SK-N-SH (cell line): ENCODE measurements around the gene POLG2. TPM values are rescaled to one million over a fixed set of nuclear protein-coding genes. Genes with fewer than 3 reads are reported as not detected.

Source experiments
- CTCF ChIA-PET: fragments of 300-600, 350-600 bp; formaldehyde crosslinking; extraction: SDS; loops from one replicate; lab custom pipeline; 2021; lab: Yijun Ruan, JAX
- POLR2A ChIA-PET: fragments of 350-600 bp; sonication (Branson Sonifier 250); formaldehyde crosslinking; extraction: SDS; loops from one replicate; lab custom pipeline; 2020; ENCODE audit warnings: antibody characterized with exemption, inconsistent platforms; lab: Yijun Ruan, JAX
- DNase-seq: peaks from one replicate; pipeline ENCODE4 v3.0.0; 2012
- H2AFZ ChIP-seq: fragments of 200-600 bp; sonication (generic); 2 replicates; pipeline ENCODE4 v1.8.1; 2016; ENCODE audit warnings: antibody characterized with exemption, mild to moderate bottlenecking, low read depth
- H3F3A ChIP-seq: fragments of 200-600 bp; sonication (generic); replicated peaks from 2 replicates; pipeline ENCODE3; 2016; ENCODE audit warnings: antibody characterized with exemption, mild to moderate bottlenecking; ENCODE audit not compliant: insufficient read depth
- H3K27ac ChIP-seq, 2 experiments: fragments of 200-500 bp in 1 of 2; fragments of 200-600 bp in 1 of 2; sonication (Bioruptor generic) in 1 of 2; sonication (generic), shearing (Covaris generic) in 1 of 2; 2 replicates each; pipeline versions ENCODE4 v1.5.1 to v1.6.1; 2014 to 2016; ENCODE audit warnings: low read depth in 2 of 2, inconsistent platforms in 1 of 2, low read length in 1 of 2, mild to moderate bottlenecking in 1 of 2, mixed read lengths in 1 of 2
- H3K27me3 ChIP-seq: fragments of 200-600 bp; sonication (generic), shearing (Covaris generic); 2 replicates; pipeline ENCODE4 v1.6.1; 2016; ENCODE audit warnings: mixed run types; ENCODE audit not compliant: insufficient read depth
- H3K36me3 ChIP-seq, 2 experiments: fragments of 200-500 bp in 1 of 2; fragments of 200-600 bp in 1 of 2; sonication (Bioruptor generic) in 1 of 2; sonication (generic) in 1 of 2; replicated peaks in 1 of 2; 2 replicates each; pipeline versions ENCODE3 to v1.5.1; 2014 to 2016; ENCODE audit warnings: low read length in 1 of 2, mild to moderate bottlenecking in 1 of 2; ENCODE audit not compliant: insufficient read depth in 2 of 2, control insufficient read depth in 1 of 2
- H3K4me1 ChIP-seq, 2 experiments: fragments of 200-500 bp in 1 of 2; fragments of 200-600 bp in 1 of 2; sonication (Bioruptor generic) in 1 of 2; sonication (generic), shearing (Covaris generic) in 1 of 2; 2 replicates each; pipeline versions ENCODE4 v1.5.1 to v1.6.1; 2014 to 2016; ENCODE audit warnings: low read depth in 1 of 2, low read length in 1 of 2, mixed run types in 1 of 2; ENCODE audit not compliant: insufficient read depth in 2 of 2, control insufficient read depth in 1 of 2
- H3K4me2 ChIP-seq: fragments of 200-600 bp; sonication (generic), shearing (Covaris generic); 2 replicates; pipeline ENCODE4 v1.6.1; 2017; ENCODE audit warnings: mixed run types
- H3K4me3 ChIP-seq, 2 experiments: fragments of 200-500 bp in 1 of 2; fragments of 200-600 bp in 1 of 2; sonication (Bioruptor generic) in 1 of 2; sonication (generic), shearing (Covaris generic) in 1 of 2; 2 replicates each; pipeline versions ENCODE4 v1.5.1 to v1.8.1; 2014 to 2016; ENCODE audit warnings: low read depth in 2 of 2, inconsistent platforms in 1 of 2, low read length in 1 of 2, mild to moderate bottlenecking in 1 of 2, mixed read lengths in 1 of 2, moderate library complexity in 1 of 2
- H3K79me2 ChIP-seq: fragments of 200-600 bp; sonication (generic); 2 replicates; pipeline ENCODE4 v1.8.1; 2017; ENCODE audit warnings: mild to moderate bottlenecking; ENCODE audit not compliant: insufficient read depth
- H3K9ac ChIP-seq: fragments of 200-600 bp; sonication (generic); 2 replicates; pipeline ENCODE4 v1.6.1; 2017; ENCODE audit warnings: mixed run types
- H3K9me2 ChIP-seq: fragments of 200-600 bp; sonication (generic); 2 replicates; pipeline ENCODE4 v1.6.1; 2017; ENCODE audit warnings: mixed run types
- H3K9me3 ChIP-seq: fragments of 200-600 bp; sonication (generic); 2 replicates; pipeline ENCODE4 v1.6.1; 2017; ENCODE audit warnings: mixed run types, mild to moderate bottlenecking, moderate library complexity
- H4K20me1 ChIP-seq: fragments of 200-600 bp; sonication (generic); 2 replicates; pipeline ENCODE4 v1.6.1; 2017; ENCODE audit warnings: mild to moderate bottlenecking, mixed run types; ENCODE audit not compliant: insufficient read depth
- CTCF ChIP-seq: fragments of 200-600 bp; sonication (generic); IDR thresholded peaks from 2 replicates; pipeline ENCODE4 v1.6.1; 2017; ENCODE audit warnings: antibody characterized with exemption, mild to moderate bottlenecking, moderate library complexity
- EP300 ChIP-seq, 2 experiments: IDR thresholded peaks; 2 replicates each; pipeline versions ENCODE4 v1.4.0 to v1.6.1; 2012; ENCODE audit warnings: borderline replicate concordance in 1 of 2, low read depth in 1 of 2, low read length in 1 of 2
- FOSL2 ChIP-seq: IDR thresholded peaks from 2 replicates; pipeline ENCODE4 v1.4.0; 2012; ENCODE audit warnings: low read depth, mild to moderate bottlenecking, moderate library complexity, borderline replicate concordance
- FOXJ3 ChIP-seq: sonication (generic); formaldehyde crosslinking; IDR thresholded peaks from 2 replicates; pipeline ENCODE4 v1.5.1; 2020; ENCODE audit warnings: mild to moderate bottlenecking, missing genetic modification reagents
- GABPA ChIP-seq: IDR thresholded peaks from 2 replicates; pipeline ENCODE4 v1.4.0; 2012; ENCODE audit warnings: low read depth, mild to moderate bottlenecking
- IRF3 ChIP-seq: fragments of 150-350 bp; IDR thresholded peaks from 2 replicates; pipeline ENCODE4 v1.6.1; 2016; ENCODE audit warnings: mild to moderate bottlenecking, low read depth, low read length
- JUND ChIP-seq: IDR thresholded peaks from 2 replicates; pipeline ENCODE4 v1.4.0; 2012
- MAX ChIP-seq: IDR thresholded peaks from 2 replicates; pipeline ENCODE4 v1.4.0; 2012; ENCODE audit warnings: low read depth
- NFIC ChIP-seq: IDR thresholded peaks from 2 replicates; pipeline ENCODE4 v1.4.0; 2012; ENCODE audit warnings: borderline replicate concordance
- PBX3 ChIP-seq: IDR thresholded peaks from 2 replicates; pipeline ENCODE4; 2012
- POLR2AphosphoS5 ChIP-seq: IDR thresholded peaks from 2 replicates; pipeline ENCODE4 v1.6.1; 2012; ENCODE audit warnings: low read depth, low read length
- RCOR1 ChIP-seq: fragments of 150-350 bp; IDR thresholded peaks from 2 replicates; pipeline ENCODE4 v1.6.1; 2017; ENCODE audit warnings: antibody characterized with exemption, low read length
- SIN3A ChIP-seq: IDR thresholded peaks from 2 replicates; pipeline ENCODE4 v1.6.1; 2012; ENCODE audit warnings: low read depth, mild to moderate bottlenecking, low read length, moderate library complexity, borderline replicate concordance
- SMC3 ChIP-seq: IDR thresholded peaks from 2 replicates; pipeline ENCODE4 v1.6.1; 2012; ENCODE audit warnings: low read depth, low read length, improper control_type of control experiment
- TAF1 ChIP-seq: IDR thresholded peaks from 2 replicates; pipeline ENCODE4 v1.6.1; 2012; ENCODE audit warnings: low read depth, mild to moderate bottlenecking, low read length, moderate library complexity, borderline replicate concordance
- USF2 ChIP-seq: fragments of 150-350 bp; IDR thresholded peaks from 2 replicates; pipeline ENCODE4 v1.6.1; 2017; ENCODE audit warnings: antibody characterized with exemption, low read length, low read depth, borderline replicate concordance
- ZBTB33 ChIP-seq: IDR thresholded peaks from 2 replicates; pipeline ENCODE4 v1.4.0; 2012; ENCODE audit warnings: low read depth, borderline replicate concordance
- WGBS: methylation state at CpG from one replicate; pipeline ENCODE4 v1.1.6; 2017; ENCODE audit warnings: low lambda C conversion rate; 5-methylcytosine and 5-hydroxymethylcytosine counted together
- polyA plus RNA-seq, 3 experiments: library from polyadenylated mRNA; depleted of rRNA; stranded (reverse); fragments of >200 nt; gene quantifications; 2 replicates each; pipeline ENCODE4 v1.2.3, GENCODE V29; 2012

Gene POLG2
- polyA plus RNA-seq, 1 of the 3 experiments (the other 2 are of a cell fraction), result 18.0 TPM

- CTCF ChIA-PET, result interaction anchor here (1.1 to 6.7 kb wide), 4 partner anchors 9 to 68 kb away, joined by 3 to 76 read pairs (median 33); partner anchors contain the start of genes CEP95 and DDX5
- no peaks in the 10 kb centered on the region for H3F3A ChIP-seq
- 94% methylated on average over 2 of the region's 2 CpGs for WGBS
- no peaks in the 10 kb centered on the region for H3K27me3 ChIP-seq
- no peak overlapping the region for H3K27ac ChIP-seq
- H4K20me1 ChIP-seq, result no peaks in the 10 kb centered on the region
- H3K79me2 ChIP-seq, result peaks cover 13% of the 10 kb centered on the region; the same call in 1 of the 2 replicates
- no peaks in the 10 kb centered on the region for H3K9me2 ChIP-seq
- H3K9ac ChIP-seq, result no peak overlapping the region
- DNase-seq, result no peak
- POLR2A ChIA-PET, result interaction anchor here (1.2 kb wide), 1 partner anchor 8 kb away, joined by 3 read pairs; the partner anchor contains the start of gene POLG2
- no peak overlapping the region for H3K4me2 ChIP-seq
- H3K9me3 ChIP-seq, result no peaks in the 10 kb centered on the region
- H3K36me3 ChIP-seq, result peaks cover 61 to 80% of the 10 kb centered on the region in 2 experiments
- no peak for TF ChIP-seq ZBTB33
- no peak for TF ChIP-seq NFIC
- no peak for TF ChIP-seq FOSL2
- no peak for TF ChIP-seq PBX3
- TF ChIP-seq EP300 (IDR thresholded peaks at IDR 0.05; ENCODE audit: borderline replicate concordance in 1 of 2, low read depth in 1 of 2, low read length in 1 of 2), result no peak
- TF ChIP-seq POLR2AphosphoS5, result no peak
- no peak for TF ChIP-seq JUND
- no peak for TF ChIP-seq SMC3
- no peak for TF ChIP-seq MAX
- no peak for TF ChIP-seq CTCF
- TF ChIP-seq USF2, result no peak
- TF ChIP-seq IRF3, result no peak
- TF ChIP-seq SIN3A, result no peak
- TF ChIP-seq GABPA, result no peak
- no peak for TF ChIP-seq FOXJ3 (CRISPR knock-in tag)
- TF ChIP-seq TAF1, result no peak
- TF ChIP-seq RCOR1, result no peak
- H2AFZ ChIP-seq, result no peak overlapping the region
- H3K4me1 ChIP-seq, result no peaks in the 10 kb centered on the region
- no peak overlapping the region for H3K4me3 ChIP-seq
Observed at GRCh38 chr17:64488301-64488700, 8.6 kb downstream of the POLG2 start.
